DOHH2 (cell line): Measurements from ENCODE around the gene PRR23E.

ENCODE experiments used
- H3F3A ChIP-seq: fragments of 200-600 bp; sonication (generic), shearing (Covaris generic); 2 replicates; pipeline ENCODE4 v1.6.0; 2016; ENCODE audit warnings: antibody characterized with exemption, mild to moderate bottlenecking; ENCODE audit not compliant: control insufficient read depth, insufficient read depth
- H3K27ac ChIP-seq: fragments of 200-600 bp; sonication (generic); 2 replicates; pipeline ENCODE4 v1.5.1; 2014; ENCODE audit warnings: low read depth, mild to moderate bottlenecking, low read length, moderate library complexity
- H3K27me3 ChIP-seq: fragments of 200-600 bp; sonication (generic); 2 replicates; pipeline ENCODE4 v1.6.1; 2014; ENCODE audit warnings: mild to moderate bottlenecking, low read length, mixed read lengths; ENCODE audit not compliant: control insufficient read depth
- H3K36me3 ChIP-seq: fragments of 200-600 bp; sonication (generic); 2 replicates; pipeline ENCODE4 v1.6.1; 2014; ENCODE audit warnings: mild to moderate bottlenecking, low read length, moderate library complexity, mixed read lengths; ENCODE audit not compliant: control insufficient read depth
- H3K4me1 ChIP-seq: fragments of 200-600 bp; sonication (generic); 2 replicates; pipeline ENCODE4 v1.6.1; 2014; ENCODE audit warnings: mild to moderate bottlenecking, low read length, mixed read lengths; ENCODE audit not compliant: control insufficient read depth
- H3K4me2 ChIP-seq: fragments of 200-600 bp; sonication (generic); 2 replicates; pipeline ENCODE4 v1.6.0; 2014; ENCODE audit warnings: mild to moderate bottlenecking, low read length, moderate library complexity
- H3K4me3 ChIP-seq: fragments of 200-600 bp; sonication (generic); 2 replicates; pipeline ENCODE4 v1.5.1; 2014; ENCODE audit warnings: mild to moderate bottlenecking, low read length, mixed read lengths
- H3K79me2 ChIP-seq: fragments of 200-600 bp; sonication (generic); 2 replicates; pipeline ENCODE4 v1.6.1; 2014; ENCODE audit warnings: mild to moderate bottlenecking, low read length, mixed read lengths; ENCODE audit not compliant: control insufficient read depth
- H3K9me2 ChIP-seq: fragments of 200-600 bp; sonication (generic); replicated peaks from 2 replicates; pipeline ENCODE4 v1.6.1; 2014; ENCODE audit warnings: mild to moderate bottlenecking, low read length, mixed read lengths; ENCODE audit not compliant: control insufficient read depth
- H3K9me3 ChIP-seq: fragments of 200-600 bp; sonication (generic); 2 replicates; pipeline ENCODE4 v1.6.1; 2014; ENCODE audit warnings: antibody characterized with exemption, low read length, mixed read lengths; ENCODE audit not compliant: control insufficient read depth, insufficient read depth
- H4K20me1 ChIP-seq: fragments of 200-600 bp; sonication (generic); 2 replicates; pipeline ENCODE4 v1.6.0; 2014; ENCODE audit warnings: low read depth, mild to moderate bottlenecking, antibody characterized with exemption, low read length, moderate library complexity; ENCODE audit not compliant: control insufficient read depth, insufficient read depth
- CTCF ChIP-seq: fragments of 200-600 bp; sonication (generic); IDR thresholded peaks from one replicate; pipeline ENCODE4 v1.5.1; 2014; ENCODE audit warnings: antibody characterized with exemption, mild to moderate bottlenecking, low read depth, low read length; ENCODE audit not compliant: poor library complexity, severe bottlenecking
- EZH2phosphoT487 ChIP-seq: fragments of 200-600 bp; sonication (generic); IDR thresholded peaks from 2 replicates; pipeline ENCODE4 v1.6.1; 2017; ENCODE audit warnings: borderline replicate concordance, mild to moderate bottlenecking, antibody characterized with exemption, low read length, moderate library complexity, mixed read lengths

Gene PRR23E

GRCh38 chr3:127166501-127167065 is 26.3 kb upstream of the PRR23E start:
- no peaks in the 10 kb centered on the region for H3K79me2 ChIP-seq
- H3K9me2 ChIP-seq = no peaks in the 10 kb centered on the region; the same call in 1 of the 2 replicates
- H3K36me3 ChIP-seq = no peaks in the 10 kb centered on the region
- no peak overlapping the region for H3K4me2 ChIP-seq
- no peaks in the 10 kb centered on the region; the same call in 1 of the 2 replicates for H3K9me3 ChIP-seq
- H3K4me3 ChIP-seq = no peak overlapping the region
- no peaks in the 10 kb centered on the region for H3K4me1 ChIP-seq
- no peaks in the 10 kb centered on the region for H3K27me3 ChIP-seq
- TF ChIP-seq EZH2phosphoT487 (no peak), CTCF (no peak)
- no peaks in the 10 kb centered on the region for H4K20me1 ChIP-seq
- no peaks in the 10 kb centered on the region for H3F3A ChIP-seq
- no peak overlapping the region for H3K27ac ChIP-seq

- Histone ChIP-seq H3K27me3 (no peaks in the 10 kb centered on the region), H3K4me3 (no peak overlapping the region), H3K9me2 (no peaks in the 10 kb centered on the region), H3K4me2 (no peak overlapping the region), H4K20me1 (no peaks in the 10 kb centered on the region), H3K27ac (no peak overlapping the region), H3K79me2 (no peaks in the 10 kb centered on the region), H3F3A (no peaks in the 10 kb centered on the region), H3K36me3 (no peaks in the 10 kb centered on the region), H3K9me3 (no peaks in the 10 kb centered on the region), H3K4me1 (no peaks in the 10 kb centered on the region)
- TF ChIP-seq EZH2phosphoT487 (no peak), CTCF (no peak)
Observed at GRCh38 chr3:127167315-127168043, 25.5 kb upstream of the PRR23E start.

DNA sequence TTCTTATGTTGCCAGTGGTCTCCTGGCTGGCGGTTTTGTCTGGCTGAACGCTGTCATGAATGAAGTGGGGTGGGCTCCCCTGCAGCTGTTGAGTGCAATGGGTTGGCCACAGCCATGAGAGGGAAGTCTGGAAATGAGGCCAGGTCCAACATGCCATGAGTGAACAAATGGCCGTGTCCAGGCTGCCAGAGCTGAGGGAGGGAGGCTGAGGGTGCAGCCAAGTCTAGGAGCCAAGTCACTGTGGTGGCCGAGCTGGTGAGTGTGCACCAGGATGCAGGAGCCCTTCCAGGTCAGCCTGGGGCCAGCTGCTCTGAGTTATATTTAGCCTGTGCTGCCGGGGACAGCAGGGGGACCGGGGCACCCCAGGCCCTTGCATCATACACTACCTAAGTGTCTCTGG is 24.7 kb upstream of the PRR23E start:
- H3K27ac ChIP-seq = no peak overlapping the region
- H3K27me3 ChIP-seq = no peaks in the 10 kb centered on the region
- H3K4me1 ChIP-seq = no peaks in the 10 kb centered on the region
- no peaks in the 10 kb centered on the region for H3K9me2 ChIP-seq
- no peak for TF ChIP-seq EZH2phosphoT487
- TF ChIP-seq CTCF = no peak
- no peaks in the 10 kb centered on the region for H3K9me3 ChIP-seq
- H3K4me3 ChIP-seq = no peak overlapping the region
- H4K20me1 ChIP-seq = no peaks in the 10 kb centered on the region
- H3F3A ChIP-seq = no peaks in the 10 kb centered on the region
- H3K79me2 ChIP-seq = no peaks in the 10 kb centered on the region
- no peak overlapping the region for H3K4me2 ChIP-seq
- no peaks in the 10 kb centered on the region for H3K36me3 ChIP-seq
